Activated naive CD4-positive, alpha-beta T cell treated with anti-CD3 and anti-CD28 coated beads, Interleukin-2, amount 10 ng/mL, durations not matched to agents 7 days and 5 days (primary cell): Measurements from ENCODE around the gene TULP3.

ENCODE experiments used
- CTCF ChIA-PET: fragments of 350-600 bp; sonication (Branson Sonifier 250); formaldehyde crosslinking; loops from one replicate; lab custom pipeline; 2021; ENCODE audit warnings: antibody characterized with exemption; lab: Charles Lee
- DNase-seq: peaks from one replicate; pipeline ENCODE4 v3.0.0-alpha.2; 2020
- H3K27ac Mint-ChIP-seq: one replicate; pipeline ENCODE4 v1.8.0; 2021; ENCODE audit warnings: mild to moderate bottlenecking, moderate library complexity, mixed read lengths
- H3K27me3 Mint-ChIP-seq: one replicate; pipeline ENCODE4 v1.8.0; 2021; ENCODE audit warnings: mild to moderate bottlenecking, mixed read lengths
- H3K36me3 Mint-ChIP-seq: one replicate; pipeline ENCODE4 v1.8.0; 2021; ENCODE audit warnings: mixed read lengths
- H3K4me1 Mint-ChIP-seq: one replicate; pipeline ENCODE4 v1.8.0; 2021; ENCODE audit warnings: mixed read lengths
- H3K4me3 Mint-ChIP-seq: one replicate; pipeline ENCODE4 v1.8.0; 2021; ENCODE audit warnings: mild to moderate bottlenecking, moderate library complexity, mixed read lengths
- H3K9me3 Mint-ChIP-seq: one replicate; pipeline ENCODE4 v1.8.0; 2021; ENCODE audit warnings: mixed read lengths

TULP3 gene

GRCh38 chr12:2980630-2981029 lies 89.9 kb downstream of the TULP3 start:
- Mint-ChIP-seq H3K4me1 (no peaks in the 10 kb centered on the region), H3K4me3 (no peak overlapping the region), H3K27me3 (peaks cover 11% of the 10 kb centered on the region), H3K27ac (no peak overlapping the region), H3K9me3 (no peaks in the 10 kb centered on the region), H3K36me3 (no peaks in the 10 kb centered on the region)
- no peak for DNase-seq
- CTCF ChIA-PET, result no interaction called here

- Mint-ChIP-seq H3K27me3 (peaks cover 15% of the 10 kb centered on the region), H3K4me1 (no peaks in the 10 kb centered on the region), H3K9me3 (no peaks in the 10 kb centered on the region), H3K27ac (no peak overlapping the region), H3K4me3 (no peak overlapping the region), H3K36me3 (no peaks in the 10 kb centered on the region)
- CTCF ChIA-PET, result no interaction called here
- DNase-seq, result no peak
These were observed 91.7 kb downstream of the TULP3 start for GRCh38 chr12:2982361-2982760.

GRCh38 chr12:2984249-2984648 lies 93.6 kb downstream of the TULP3 start:
- no peaks in the 10 kb centered on the region for H3K4me1 Mint-ChIP-seq
- H3K27me3 Mint-ChIP-seq, result peaks cover 15% of the 10 kb centered on the region
- no peaks in the 10 kb centered on the region for H3K36me3 Mint-ChIP-seq
- DNase-seq, result no peak
- no peak overlapping the region for H3K27ac Mint-ChIP-seq
- no peaks in the 10 kb centered on the region for H3K9me3 Mint-ChIP-seq
- CTCF ChIA-PET, result no interaction called here
- H3K4me3 Mint-ChIP-seq, result no peak overlapping the region

- H3K4me1 Mint-ChIP-seq, result no peaks in the 10 kb centered on the region
- CTCF ChIA-PET, result no interaction called here
- DNase-seq, result no peak
- no peak overlapping the region for H3K27ac Mint-ChIP-seq
- H3K9me3 Mint-ChIP-seq, result no peaks in the 10 kb centered on the region
- H3K4me3 Mint-ChIP-seq, result no peak overlapping the region
- H3K27me3 Mint-ChIP-seq, result peaks cover 15% of the 10 kb centered on the region
- no peaks in the 10 kb centered on the region for H3K36me3 Mint-ChIP-seq
These were observed 94.0 kb downstream of the TULP3 start for GRCh38 chr12:2984698-2985097.

- Mint-ChIP-seq H3K27ac (no peak overlapping the region), H3K4me3 (no peak overlapping the region), H3K9me3 (no peaks in the 10 kb centered on the region), H3K4me1 (no peaks in the 10 kb centered on the region), H3K36me3 (no peaks in the 10 kb centered on the region), H3K27me3 (peaks cover 17% of the 10 kb centered on the region)
- DNase-seq, result no peak
- CTCF ChIA-PET, result interaction anchor here (0.7 kb wide), 1 partner anchor 56 kb away, joined by 3 read pairs; no protein-coding TSS in a partner anchor
These were observed 96.2 kb downstream of the TULP3 start for GRCh38 chr12:2986876-2987275.

- Mint-ChIP-seq H3K27ac (no peak overlapping the region), H3K36me3 (no peaks in the 10 kb centered on the region), H3K4me3 (no peak overlapping the region), H3K4me1 (no peaks in the 10 kb centered on the region), H3K27me3 (peaks cover 18% of the 10 kb centered on the region), H3K9me3 (no peaks in the 10 kb centered on the region)
- DNase-seq, result no peak
- CTCF ChIA-PET, result no interaction called here
These were observed 97.8 kb downstream of the TULP3 start for GRCh38 chr12:2988494-2988893.
